Endothelial cell of umbilical vein (primary cell): Measurements from ENCODE around the gene PPM1L. TPM values are rescaled to one million over a fixed set of nuclear protein-coding genes. Genes with fewer than 3 reads are reported as not detected.

Source experiments
- BruUV-seq: library from RNA; stranded (reverse); fragments of 400-500 nt; replicated peaks from 2 replicates; lab custom pipeline; 2021; lab: Mats Ljungman, UMichigan
- CTCF ChIA-PET: fragments of 300-600, 350-600 bp; sonication (Branson Sonifier 250); formaldehyde crosslinking; loops from one replicate; lab custom pipeline; 2021; ENCODE audit warnings: antibody characterized with exemption, inconsistent platforms; lab: Charles Lee
- POLR2A ChIA-PET: fragments of 300-600, 350-600 bp; sonication (Branson Sonifier 250); formaldehyde crosslinking; loops from one replicate; lab custom pipeline; 2021; ENCODE audit warnings: antibody characterized with exemption, inconsistent platforms; lab: Charles Lee
- DNase-seq: peaks from one replicate; pipeline ENCODE4 v3.0.0-alpha.2; 2011; ENCODE audit warnings: low read depth, low spot score
- FAIRE-seq: peaks from 2 replicates; lab custom pipeline; 2011; peaks lifted over from hg19 to GRCh38; lab: Jason Lieb, UNC
- H2AFZ ChIP-seq: 2 replicates; pipeline ENCODE4 v1.6.0; 2012; ENCODE audit warnings: low read depth, low read length, control low read depth, inconsistent platforms
- H3K27ac ChIP-seq: 2 replicates; pipeline ENCODE4 v1.5.1; 2011; ENCODE audit warnings: low read depth, mild to moderate bottlenecking, control low read depth, low read length, moderate library complexity; ENCODE audit not compliant: insufficient read depth
- H3K27me3 ChIP-seq, 2 experiments: 2 replicates each; pipeline versions ENCODE4 v1.6.0 to v1.6.1; 2011; ENCODE audit warnings: low read length in 2 of 2, mixed read lengths in 1 of 2; ENCODE audit not compliant: control insufficient read depth in 2 of 2, insufficient read depth in 2 of 2
- H3K36me3 ChIP-seq, 2 experiments: 2 replicates in 1 of 2; 3 replicates in 1 of 2; pipeline ENCODE4 v1.5.1; 2011; ENCODE audit warnings: low read length in 2 of 2, mild to moderate bottlenecking in 1 of 2, moderate library complexity in 1 of 2; ENCODE audit not compliant: control insufficient read depth in 2 of 2, insufficient read depth in 2 of 2; ENCODE audit errors: extremely low read depth in 1 of 2
- H3K4me1 ChIP-seq: 3 replicates; pipeline ENCODE4 v1.5.1; 2011; ENCODE audit warnings: mild to moderate bottlenecking, low read length; ENCODE audit not compliant: control insufficient read depth, insufficient read depth; ENCODE audit errors: extremely low read depth
- H3K4me2 ChIP-seq: 2 replicates; pipeline ENCODE4 v1.6.1; 2011; ENCODE audit warnings: low read length, control low read depth, mixed read lengths; ENCODE audit not compliant: insufficient read depth
- H3K4me3 ChIP-seq, 3 experiments: fragments of 200-600 bp in 1 of 3; sonication (generic), shearing (Covaris generic) in 1 of 3; replicated peaks in 1 of 3; 2 replicates each; pipeline ENCODE4 v1.5.1; 2011 to 2016; ENCODE audit warnings: control low read depth in 3 of 3, low read length in 3 of 3, mild to moderate bottlenecking in 2 of 3, inconsistent platforms in 1 of 3, low read depth in 1 of 3, moderate library complexity in 1 of 3; ENCODE audit not compliant: insufficient read depth in 1 of 3
- H3K79me2 ChIP-seq: 2 replicates; pipeline ENCODE4 v1.6.0; 2012; ENCODE audit warnings: low read length, inconsistent platforms; ENCODE audit not compliant: control insufficient read depth, insufficient read depth
- H3K9ac ChIP-seq: replicated peaks from 2 replicates; pipeline ENCODE3; 2011; ENCODE audit warnings: low read length, control low read depth; ENCODE audit not compliant: insufficient read depth; ENCODE audit errors: extremely low read depth
- H3K9me1 ChIP-seq: replicated peaks from 3 replicates; pipeline ENCODE4 v1.6.0; 2011; ENCODE audit warnings: mild to moderate bottlenecking, low read length; ENCODE audit not compliant: control insufficient read depth, insufficient read depth; ENCODE audit errors: extremely low read depth
- H3K9me3 ChIP-seq: replicated peaks from 2 replicates; pipeline ENCODE4 v1.5.1; 2012; ENCODE audit warnings: low read length, inconsistent platforms; ENCODE audit not compliant: control insufficient read depth, insufficient read depth
- H4K20me1 ChIP-seq: replicated peaks from 2 replicates; pipeline ENCODE3; 2011; ENCODE audit warnings: mild to moderate bottlenecking, low read length; ENCODE audit not compliant: control insufficient read depth, insufficient read depth; ENCODE audit errors: extremely low read depth
- EZH2 ChIP-seq: IDR thresholded peaks from 2 replicates; pipeline ENCODE4 v1.6.1; 2012; ENCODE audit warnings: borderline replicate concordance, low read depth, mild to moderate bottlenecking, moderate library complexity, low read length, inconsistent platforms; ENCODE audit not compliant: severe bottlenecking
- FOS ChIP-seq: IDR thresholded peaks from 2 replicates; pipeline ENCODE4 v1.6.1; 2011; ENCODE audit warnings: mild to moderate bottlenecking, low read length, moderate library complexity, borderline replicate concordance; ENCODE audit not compliant: insufficient read depth
- GATA2 ChIP-seq: IDR thresholded peaks from 2 replicates; pipeline ENCODE4 v1.7.0; 2011; ENCODE audit warnings: low read depth, mild to moderate bottlenecking, moderate library complexity, mixed read lengths, low read length; ENCODE audit not compliant: insufficient read length, insufficient read depth
- JUN ChIP-seq: IDR thresholded peaks from 2 replicates; pipeline ENCODE4 v1.6.1; 2011; ENCODE audit warnings: borderline replicate concordance, low read depth; ENCODE audit not compliant: insufficient read length, insufficient read depth
- MYC ChIP-seq: IDR thresholded peaks from one replicate; pipeline ENCODE4 v1.6.1; 2011; ENCODE audit warnings: mild to moderate bottlenecking, low read depth, low read length
- POLR2A ChIP-seq: IDR thresholded peaks from 2 replicates; pipeline ENCODE4 v1.6.1; 2012; ENCODE audit warnings: low read depth, mild to moderate bottlenecking, control low read depth, low read length
- POLR2AphosphoS5 ChIP-seq: IDR thresholded peaks from 2 replicates; pipeline ENCODE4 v1.6.1; 2012; ENCODE audit warnings: low read depth, mild to moderate bottlenecking, control low read depth, low read length, moderate library complexity; ENCODE audit not compliant: insufficient read depth
- dilution Hi-C: fragments of 300-500 bp; cut with MboI; formaldehyde crosslinking; loops from one replicate; pipeline ENCODE4 v1.15.0; 2019; ENCODE audit warnings: low sequenced_read_pairs; ENCODE audit not compliant: extremely low pct_ligation_motif_present
- intact Hi-C: fragments of 100-400 bp; cut with micrococcal nuclease; formaldehyde crosslinking; loops from one replicate; pipeline ENCODE4 v1.10.0; 2022
- polyA plus RNA-seq, 4 experiments: library from polyadenylated mRNA; depleted of rRNA in 3 of 4; stranded (reverse) in 3 of 4; unstranded in 1 of 4; fragments of >200 nt; gene quantifications; 2 replicates each; pipeline versions ENCODE4 v1.2.1 to v1.2.3, GENCODE V29; 2011 to 2012; ENCODE audit warnings: missing spikeins in 1 of 4
- total RNA-seq: library from RNA; stranded (reverse); gene quantifications from 2 replicates; pipeline ENCODE4 v1.2.3, GENCODE V29; 2021
- TF ChIP-seq, protein P1 (sequence below): IDR thresholded peaks from 2 replicates; pipeline ENCODE4 v1.6.1; 2011; ENCODE audit not compliant: insufficient read depth, insufficient read length
- TF ChIP-seq, protein P2 (sequence below), 2 donors: IDR thresholded peaks; 1 replicate in 1 of 2; 2 replicates in 1 of 2; pipeline ENCODE4 v1.5.1; 2011; ENCODE audit warnings: low read length in 2 of 2, mild to moderate bottlenecking in 2 of 2, moderate library complexity in 2 of 2, control low read depth in 1 of 2, inconsistent platforms in 1 of 2, low read depth in 1 of 2; ENCODE audit not compliant: insufficient read depth in 1 of 2; ENCODE audit errors: extremely low read depth in 1 of 2

The PPM1L gene
- total and polyA plus RNA-seq, 2 donors (not counting 3 experiments of a cell fraction or from before 2014, with no cell fraction given), result 0.63 to 2.9 TPM

- BruUV-seq, result no TSS peak
- Histone ChIP-seq H3K27me3 (no peaks in the 10 kb centered on the region), H4K20me1 (no peaks in the 10 kb centered on the region), H3K4me3 (no peak overlapping the region), H3K9me1 (no peaks in the 10 kb centered on the region), H3K79me2 (no peaks in the 10 kb centered on the region), H3K36me3 (no peaks in the 10 kb centered on the region), H3K9ac (no peak overlapping the region), H3K9me3 (no peaks in the 10 kb centered on the region), H2AFZ (no peak overlapping the region), H3K4me1 (no peaks in the 10 kb centered on the region), H3K4me2 (no peak overlapping the region), H3K27ac (no peak overlapping the region)
- dilution Hi-C loops (no loop called here), intact Hi-C loops (no loop called here)
- DNase-seq, result no peak
- ChIA-PET CTCF (no interaction called here), POLR2A (no interaction called here)
- no peak for FAIRE-seq
- TF ChIP-seq EZH2 (no peak), FOS (no peak), POLR2A (no peak), JUN (no peak), POLR2AphosphoS5 (no peak), MYC (no peak), GATA2 (no peak)
- TF ChIP-seq, protein P1, sequence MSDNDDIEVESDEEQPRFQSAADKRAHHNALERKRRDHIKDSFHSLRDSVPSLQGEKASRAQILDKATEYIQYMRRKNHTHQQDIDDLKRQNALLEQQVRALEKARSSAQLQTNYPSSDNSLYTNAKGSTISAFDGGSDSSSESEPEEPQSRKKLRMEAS, result no peak
- TF ChIP-seq, protein P2, sequence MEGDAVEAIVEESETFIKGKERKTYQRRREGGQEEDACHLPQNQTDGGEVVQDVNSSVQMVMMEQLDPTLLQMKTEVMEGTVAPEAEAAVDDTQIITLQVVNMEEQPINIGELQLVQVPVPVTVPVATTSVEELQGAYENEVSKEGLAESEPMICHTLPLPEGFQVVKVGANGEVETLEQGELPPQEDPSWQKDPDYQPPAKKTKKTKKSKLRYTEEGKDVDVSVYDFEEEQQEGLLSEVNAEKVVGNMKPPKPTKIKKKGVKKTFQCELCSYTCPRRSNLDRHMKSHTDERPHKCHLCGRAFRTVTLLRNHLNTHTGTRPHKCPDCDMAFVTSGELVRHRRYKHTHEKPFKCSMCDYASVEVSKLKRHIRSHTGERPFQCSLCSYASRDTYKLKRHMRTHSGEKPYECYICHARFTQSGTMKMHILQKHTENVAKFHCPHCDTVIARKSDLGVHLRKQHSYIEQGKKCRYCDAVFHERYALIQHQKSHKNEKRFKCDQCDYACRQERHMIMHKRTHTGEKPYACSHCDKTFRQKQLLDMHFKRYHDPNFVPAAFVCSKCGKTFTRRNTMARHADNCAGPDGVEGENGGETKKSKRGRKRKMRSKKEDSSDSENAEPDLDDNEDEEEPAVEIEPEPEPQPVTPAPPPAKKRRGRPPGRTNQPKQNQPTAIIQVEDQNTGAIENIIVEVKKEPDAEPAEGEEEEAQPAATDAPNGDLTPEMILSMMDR (IDR thresholded peaks at IDR 0.05; ENCODE audit: extremely low read depth in 1 of 2, insufficient read depth in 1 of 2, low read depth in 1 of 2, low read length in 2 of 2), result no peak
Observed at GRCh38 chr3:160874736-160875135, 118.7 kb downstream of the PPM1L start.
